Measurements from ENCODE around the gene FBXL13. TPM values are rescaled to one million over a fixed set of nuclear protein-coding genes. Genes with fewer than 3 reads are reported as not detected.

FBXL13 gene
- total and polyA plus RNA-seq, 4 experiments from 2014 or later, result 0.10 to 2.2 (median 0.49) TPM; not detected in 1

Other genes starting within 250 kb of the FBXL13 start
- gene LRRC17, start 161.8 kb downstream of the FBXL13 start, total RNA-seq, result under 1 TPM; 0.52 to 0.72 TPM
- under 1 TPM in 1 of 2 donors, not detected in 1; 0.26 TPM for gene LRRC17, start 161.8 kb downstream of the FBXL13 start, polyA plus RNA-seq
- gene ARMC10, start 344 bp upstream of the FBXL13 start, total RNA-seq, result 10 to 100 TPM; 28.4 to 28.8 TPM
- 10 to 100 TPM; 42.8 to 54.2 TPM for gene ARMC10, start 344 bp upstream of the FBXL13 start, polyA plus RNA-seq
- gene NAPEPLD, start 74.3 kb upstream of the FBXL13 start, total RNA-seq, result 10 to 100 TPM; 21.6 to 22.2 TPM
- gene NAPEPLD, start 74.3 kb upstream of the FBXL13 start, polyA plus RNA-seq, result 10 to 100 TPM in 1 of 2 donors, 1 to 10 TPM in 1; 2.1 to 11.5 TPM
- 10 to 100 TPM; 72.7 to 76.2 TPM for gene PMPCB, start 222.6 kb upstream of the FBXL13 start, total RNA-seq
- 10 to 100 TPM; 71.2 to 86.1 TPM for gene PMPCB, start 222.6 kb upstream of the FBXL13 start, polyA plus RNA-seq